ENCODE data around the gene ITM2B. TPM values are rescaled to one million over a fixed set of nuclear protein-coding genes. Genes with fewer than 3 reads are reported as not detected.

ITM2B gene
- total and polyA plus RNA-seq, 10 of the 15 experiments (the other 5 are each of a cell fraction or from before 2014, with no cell fraction given), result 2.5 to 18.1 (median 4.9) TPM

- TF ChIP-seq, protein P1, sequence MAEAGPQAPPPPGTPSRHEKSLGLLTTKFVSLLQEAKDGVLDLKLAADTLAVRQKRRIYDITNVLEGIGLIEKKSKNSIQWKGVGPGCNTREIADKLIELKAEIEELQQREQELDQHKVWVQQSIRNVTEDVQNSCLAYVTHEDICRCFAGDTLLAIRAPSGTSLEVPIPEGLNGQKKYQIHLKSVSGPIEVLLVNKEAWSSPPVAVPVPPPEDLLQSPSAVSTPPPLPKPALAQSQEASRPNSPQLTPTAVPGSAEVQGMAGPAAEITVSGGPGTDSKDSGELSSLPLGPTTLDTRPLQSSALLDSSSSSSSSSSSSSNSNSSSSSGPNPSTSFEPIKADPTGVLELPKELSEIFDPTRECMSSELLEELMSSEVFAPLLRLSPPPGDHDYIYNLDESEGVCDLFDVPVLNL (IDR thresholded peaks at IDR 0.05; ENCODE audit: low read depth, low read length), result no peak
- TF ChIP-seq RELA (IDR thresholded peaks at IDR 0.05; ENCODE audit: borderline replicate concordance, partially characterized antibody) (no peak), NR2F1 (conservative IDR thresholded peaks at IDR 0.05) (no peak), SUPT20H (IDR thresholded peaks at IDR 0.05; ENCODE audit: borderline replicate concordance, control insufficient read depth, low read depth, low read length) (no peak), ZNF217 (IDR thresholded peaks at IDR 0.05) (no peak), NFXL1 (IDR thresholded peaks at IDR 0.05; ENCODE audit: borderline replicate concordance) (no peak), IRF3 (IDR thresholded peaks at IDR 0.05) (no peak), STAT1 (conservative IDR thresholded peaks at IDR 0.05) (no peak)
- TF ChIP-seq, protein P2, sequence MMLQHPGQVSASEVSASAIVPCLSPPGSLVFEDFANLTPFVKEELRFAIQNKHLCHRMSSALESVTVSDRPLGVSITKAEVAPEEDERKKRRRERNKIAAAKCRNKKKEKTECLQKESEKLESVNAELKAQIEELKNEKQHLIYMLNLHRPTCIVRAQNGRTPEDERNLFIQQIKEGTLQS (IDR thresholded peaks at IDR 0.05; ENCODE audit: borderline replicate concordance, extremely low read depth, low read depth, low read length), result no peak
These were observed 62.3 kb downstream of the ITM2B start (continued) for GRCh38 chr13:48295271-48295670.

DNA sequence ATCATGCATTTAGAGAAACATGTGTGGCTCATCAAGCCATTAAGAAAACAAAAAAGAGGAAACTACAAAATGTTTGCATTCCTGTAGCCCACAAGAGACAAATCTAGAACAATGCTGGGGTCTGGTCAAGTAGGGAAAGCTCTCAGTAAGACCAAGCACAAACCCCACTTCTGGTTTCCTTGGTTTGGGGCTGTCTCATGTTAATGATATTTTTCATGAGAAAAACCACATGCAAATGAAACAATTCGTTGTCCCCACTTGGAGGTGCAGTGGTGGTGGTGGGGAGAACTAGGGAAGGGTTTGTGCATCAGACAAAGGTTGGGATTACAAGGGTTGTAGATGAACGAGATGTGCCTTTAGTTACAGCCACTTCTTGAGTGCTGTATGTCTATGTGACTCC is 63.5 kb downstream of the ITM2B start:
- H3K79me2 ChIP-seq (ENCODE audit: control insufficient read depth, insufficient read depth, low read length), result no peaks in the 10 kb centered on the region
- ChIA-PET POLR2A (no interaction called here), RAD21 (ENCODE audit: unreplicated experiment) (no interaction called here), CTCF (interaction anchor here (0.7 kb wide), 1 partner anchor 356 kb away, joined by 3 read pairs; no protein-coding TSS in a partner anchor), SMC1A (ENCODE audit: uncharacterized antibody, unreplicated experiment) (interaction anchor here (1.0 kb wide), 1 partner anchor 157 kb away, joined by 3 read pairs; no protein-coding TSS in a partner anchor)
- H3K27ac ChIP-seq (ENCODE audit: control insufficient read depth, insufficient read depth), result no peak overlapping the region
- ATAC-seq, result peak; percentile 58
- H4K20me1 ChIP-seq (ENCODE audit: control insufficient read depth, insufficient read depth), result no peaks in the 10 kb centered on the region; the same call in 1 of the 2 replicates
- TF ChIP-seq IKZF1 (conservative IDR thresholded peaks at IDR 0.05), result no peak
- TF ChIP-seq RUNX3 (IDR thresholded peaks at IDR 0.05; ENCODE audit: low read length), result peak; percentile 44; the same call in 1 of the 2 replicates
- DNase-seq (ENCODE audit: low read depth, low spot score), result no peak
- no peak for FAIRE-seq
- no peak overlapping the region for H2AFZ ChIP-seq (ENCODE audit: control insufficient read depth, low read depth, low read length)
- no peak overlapping the region for H3K4me2 ChIP-seq (ENCODE audit: control insufficient read depth, insufficient read depth)
- no peaks in the 10 kb centered on the region for H3K4me1 ChIP-seq (ENCODE audit: control insufficient read depth, insufficient read depth, low read length)
- intact Hi-C loops (cut with micrococcal nuclease; ENCODE audit: unreplicated experiment) (no loop called here), in situ Hi-C loops (cut with MboI) (no loop called here)
- H3K4me3 ChIP-seq, result no peak overlapping the region
- peaks cover 1 to 13% of the 10 kb centered on the region in 2 experiments; a peak in 3 of 4 replicates for H3K27me3 ChIP-seq (replicated peaks in 1 of 2; ENCODE audit: control insufficient read depth in 2 of 2, insufficient read depth in 2 of 2, low read length in 1 of 2)
- H3K9me3 ChIP-seq (replicated peaks; ENCODE audit: control insufficient read depth, insufficient read depth, low read length), result no peaks in the 10 kb centered on the region
- no TSS peak for BruUV-seq (replicated peaks)
- H3K36me3 ChIP-seq (ENCODE audit: control insufficient read depth in 2 of 2, insufficient read depth in 2 of 2, low read length in 1 of 2), result no peaks in the 10 kb centered on the region
- H3K9ac ChIP-seq (ENCODE audit: control insufficient read depth, insufficient read depth, low read length), result no peak overlapping the region
- WGBS (ENCODE audit: insufficient coverage, insufficient replicate concordance, low lambda C conversion rate, missing lambda C conversion rate), result 53% methylated on average over 2 of the region's 2 CpGs

Measured in GM12878 (cell line).